Measurements from ENCODE around the gene SPEG. TPM values are rescaled to one million over a fixed set of nuclear protein-coding genes. Genes with fewer than 3 reads are reported as not detected.

The SPEG gene
- total RNA-seq, 1 experiment from 2014 or later = 55.3 TPM

DNA sequence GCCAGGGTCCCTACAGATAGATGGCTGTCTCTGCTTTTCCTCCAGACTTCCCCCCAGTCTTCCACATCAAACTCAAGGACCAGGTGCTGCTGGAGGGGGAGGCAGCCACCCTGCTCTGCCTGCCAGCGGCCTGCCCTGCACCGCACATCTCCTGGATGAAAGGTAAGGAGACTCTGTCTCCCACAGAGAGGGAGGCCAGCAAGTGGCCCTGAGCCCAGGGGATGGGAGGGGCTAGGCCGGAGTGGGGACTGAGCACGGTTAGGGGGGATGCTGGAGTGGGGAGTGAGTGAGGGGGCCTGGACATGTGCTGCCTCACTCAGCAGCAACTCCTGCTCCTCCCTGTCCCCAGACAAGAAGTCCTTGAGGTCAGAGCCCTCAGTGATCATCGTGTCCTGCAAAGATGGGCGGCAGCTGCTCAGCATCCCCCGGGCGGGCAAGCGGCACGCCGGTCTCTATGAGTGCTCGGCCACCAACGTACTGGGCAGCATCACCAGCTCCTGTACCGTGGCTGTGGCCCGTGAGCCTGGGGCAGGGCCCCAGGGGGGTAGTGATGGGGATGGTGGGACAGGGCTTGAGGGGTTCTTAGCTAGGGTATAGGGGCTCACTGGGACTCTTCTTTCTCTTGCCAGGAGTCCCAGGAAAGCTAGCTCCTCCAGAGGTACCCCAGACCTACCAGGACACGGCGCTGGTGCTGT is 53.7 kb downstream of the SPEG start:
- TF ChIP-seq ZNF138 (CRISPR knock-in tag; conservative IDR thresholded peaks at IDR 0.05) (no peak), KAT7 (CRISPR knock-in tag; IDR thresholded peaks at IDR 0.05; ENCODE audit: borderline replicate concordance) (no peak), NR3C1 (CRISPR knock-in tag; conservative IDR thresholded peaks at IDR 0.05; ENCODE audit: low read depth) (no peak), SMAD3 (CRISPR knock-in tag; IDR thresholded peaks at IDR 0.05; ENCODE audit: borderline replicate concordance) (no peak), PRRX2 (CRISPR knock-in tag; IDR thresholded peaks at IDR 0.05) (no peak), ZNF416 (CRISPR knock-in tag; IDR thresholded peaks at IDR 0.05) (no peak), ETV6 (CRISPR knock-in tag; IDR thresholded peaks at IDR 0.05) (no peak), ZNF671 (CRISPR knock-in tag; IDR thresholded peaks at IDR 0.05) (no peak)
- TF ChIP-seq, protein P1, sequence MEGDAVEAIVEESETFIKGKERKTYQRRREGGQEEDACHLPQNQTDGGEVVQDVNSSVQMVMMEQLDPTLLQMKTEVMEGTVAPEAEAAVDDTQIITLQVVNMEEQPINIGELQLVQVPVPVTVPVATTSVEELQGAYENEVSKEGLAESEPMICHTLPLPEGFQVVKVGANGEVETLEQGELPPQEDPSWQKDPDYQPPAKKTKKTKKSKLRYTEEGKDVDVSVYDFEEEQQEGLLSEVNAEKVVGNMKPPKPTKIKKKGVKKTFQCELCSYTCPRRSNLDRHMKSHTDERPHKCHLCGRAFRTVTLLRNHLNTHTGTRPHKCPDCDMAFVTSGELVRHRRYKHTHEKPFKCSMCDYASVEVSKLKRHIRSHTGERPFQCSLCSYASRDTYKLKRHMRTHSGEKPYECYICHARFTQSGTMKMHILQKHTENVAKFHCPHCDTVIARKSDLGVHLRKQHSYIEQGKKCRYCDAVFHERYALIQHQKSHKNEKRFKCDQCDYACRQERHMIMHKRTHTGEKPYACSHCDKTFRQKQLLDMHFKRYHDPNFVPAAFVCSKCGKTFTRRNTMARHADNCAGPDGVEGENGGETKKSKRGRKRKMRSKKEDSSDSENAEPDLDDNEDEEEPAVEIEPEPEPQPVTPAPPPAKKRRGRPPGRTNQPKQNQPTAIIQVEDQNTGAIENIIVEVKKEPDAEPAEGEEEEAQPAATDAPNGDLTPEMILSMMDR (IDR thresholded peaks at IDR 0.05) = no peak
- TF ChIP-seq, protein P2, sequence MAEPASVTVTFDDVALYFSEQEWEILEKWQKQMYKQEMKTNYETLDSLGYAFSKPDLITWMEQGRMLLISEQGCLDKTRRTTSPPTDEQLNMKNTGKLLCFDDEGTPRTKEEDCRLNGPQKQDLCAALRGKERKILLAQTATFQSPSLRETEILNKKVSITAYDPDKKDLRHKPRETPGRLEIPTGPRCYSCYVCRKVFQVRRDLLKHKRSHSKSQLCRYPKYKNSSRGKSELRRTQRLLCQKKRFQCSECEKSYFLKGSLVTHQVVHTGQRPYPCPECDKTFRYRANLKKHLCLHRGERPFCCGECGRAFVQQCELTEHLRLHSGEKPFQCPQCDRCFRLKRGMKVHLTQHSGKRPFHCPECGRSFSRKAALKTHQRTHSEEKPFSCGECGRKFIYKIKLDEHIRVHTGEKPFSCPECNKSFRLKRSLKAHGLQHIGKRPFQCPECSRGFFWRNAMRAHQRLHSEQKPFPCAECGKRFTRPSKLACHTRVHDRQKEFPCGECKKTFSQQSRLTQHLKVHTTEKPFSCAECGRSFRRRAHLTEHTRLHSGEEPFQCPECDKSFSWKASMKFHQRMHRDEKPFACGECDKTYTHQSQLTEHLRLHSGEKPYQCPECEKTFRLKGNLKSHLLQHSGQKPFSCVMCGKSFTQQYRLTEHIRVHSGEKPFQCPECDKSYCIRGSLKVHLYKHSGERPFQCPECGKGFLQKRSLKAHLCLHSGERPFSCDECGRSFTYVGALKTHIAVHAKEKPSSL (CRISPR knock-in tag; conservative IDR thresholded peaks at IDR 0.05) = no peak
- TF ChIP-seq, protein P3, sequence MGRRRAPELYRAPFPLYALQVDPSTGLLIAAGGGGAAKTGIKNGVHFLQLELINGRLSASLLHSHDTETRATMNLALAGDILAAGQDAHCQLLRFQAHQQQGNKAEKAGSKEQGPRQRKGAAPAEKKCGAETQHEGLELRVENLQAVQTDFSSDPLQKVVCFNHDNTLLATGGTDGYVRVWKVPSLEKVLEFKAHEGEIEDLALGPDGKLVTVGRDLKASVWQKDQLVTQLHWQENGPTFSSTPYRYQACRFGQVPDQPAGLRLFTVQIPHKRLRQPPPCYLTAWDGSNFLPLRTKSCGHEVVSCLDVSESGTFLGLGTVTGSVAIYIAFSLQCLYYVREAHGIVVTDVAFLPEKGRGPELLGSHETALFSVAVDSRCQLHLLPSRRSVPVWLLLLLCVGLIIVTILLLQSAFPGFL (CRISPR knock-in tag; IDR thresholded peaks at IDR 0.05; ENCODE audit: borderline replicate concordance) = no peak
- TF ChIP-seq, protein P4, sequence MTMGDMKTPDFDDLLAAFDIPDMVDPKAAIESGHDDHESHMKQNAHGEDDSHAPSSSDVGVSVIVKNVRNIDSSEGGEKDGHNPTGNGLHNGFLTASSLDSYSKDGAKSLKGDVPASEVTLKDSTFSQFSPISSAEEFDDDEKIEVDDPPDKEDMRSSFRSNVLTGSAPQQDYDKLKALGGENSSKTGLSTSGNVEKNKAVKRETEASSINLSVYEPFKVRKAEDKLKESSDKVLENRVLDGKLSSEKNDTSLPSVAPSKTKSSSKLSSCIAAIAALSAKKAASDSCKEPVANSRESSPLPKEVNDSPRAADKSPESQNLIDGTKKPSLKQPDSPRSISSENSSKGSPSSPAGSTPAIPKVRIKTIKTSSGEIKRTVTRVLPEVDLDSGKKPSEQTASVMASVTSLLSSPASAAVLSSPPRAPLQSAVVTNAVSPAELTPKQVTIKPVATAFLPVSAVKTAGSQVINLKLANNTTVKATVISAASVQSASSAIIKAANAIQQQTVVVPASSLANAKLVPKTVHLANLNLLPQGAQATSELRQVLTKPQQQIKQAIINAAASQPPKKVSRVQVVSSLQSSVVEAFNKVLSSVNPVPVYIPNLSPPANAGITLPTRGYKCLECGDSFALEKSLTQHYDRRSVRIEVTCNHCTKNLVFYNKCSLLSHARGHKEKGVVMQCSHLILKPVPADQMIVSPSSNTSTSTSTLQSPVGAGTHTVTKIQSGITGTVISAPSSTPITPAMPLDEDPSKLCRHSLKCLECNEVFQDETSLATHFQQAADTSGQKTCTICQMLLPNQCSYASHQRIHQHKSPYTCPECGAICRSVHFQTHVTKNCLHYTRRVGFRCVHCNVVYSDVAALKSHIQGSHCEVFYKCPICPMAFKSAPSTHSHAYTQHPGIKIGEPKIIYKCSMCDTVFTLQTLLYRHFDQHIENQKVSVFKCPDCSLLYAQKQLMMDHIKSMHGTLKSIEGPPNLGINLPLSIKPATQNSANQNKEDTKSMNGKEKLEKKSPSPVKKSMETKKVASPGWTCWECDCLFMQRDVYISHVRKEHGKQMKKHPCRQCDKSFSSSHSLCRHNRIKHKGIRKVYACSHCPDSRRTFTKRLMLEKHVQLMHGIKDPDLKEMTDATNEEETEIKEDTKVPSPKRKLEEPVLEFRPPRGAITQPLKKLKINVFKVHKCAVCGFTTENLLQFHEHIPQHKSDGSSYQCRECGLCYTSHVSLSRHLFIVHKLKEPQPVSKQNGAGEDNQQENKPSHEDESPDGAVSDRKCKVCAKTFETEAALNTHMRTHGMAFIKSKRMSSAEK (CRISPR knock-in tag; IDR thresholded peaks at IDR 0.05; ENCODE audit: borderline replicate concordance) = no peak
- TF ChIP-seq, protein P5, sequence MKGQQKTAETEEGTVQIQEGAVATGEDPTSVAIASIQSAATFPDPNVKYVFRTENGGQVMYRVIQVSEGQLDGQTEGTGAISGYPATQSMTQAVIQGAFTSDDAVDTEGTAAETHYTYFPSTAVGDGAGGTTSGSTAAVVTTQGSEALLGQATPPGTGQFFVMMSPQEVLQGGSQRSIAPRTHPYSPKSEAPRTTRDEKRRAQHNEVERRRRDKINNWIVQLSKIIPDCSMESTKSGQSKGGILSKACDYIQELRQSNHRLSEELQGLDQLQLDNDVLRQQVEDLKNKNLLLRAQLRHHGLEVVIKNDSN (CRISPR knock-in tag; IDR thresholded peaks at IDR 0.05) = no peak
- TF ChIP-seq, protein P6, sequence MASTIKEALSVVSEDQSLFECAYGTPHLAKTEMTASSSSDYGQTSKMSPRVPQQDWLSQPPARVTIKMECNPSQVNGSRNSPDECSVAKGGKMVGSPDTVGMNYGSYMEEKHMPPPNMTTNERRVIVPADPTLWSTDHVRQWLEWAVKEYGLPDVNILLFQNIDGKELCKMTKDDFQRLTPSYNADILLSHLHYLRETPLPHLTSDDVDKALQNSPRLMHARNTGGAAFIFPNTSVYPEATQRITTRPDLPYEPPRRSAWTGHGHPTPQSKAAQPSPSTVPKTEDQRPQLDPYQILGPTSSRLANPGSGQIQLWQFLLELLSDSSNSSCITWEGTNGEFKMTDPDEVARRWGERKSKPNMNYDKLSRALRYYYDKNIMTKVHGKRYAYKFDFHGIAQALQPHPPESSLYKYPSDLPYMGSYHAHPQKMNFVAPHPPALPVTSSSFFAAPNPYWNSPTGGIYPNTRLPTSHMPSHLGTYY (CRISPR knock-in tag; IDR thresholded peaks at IDR 0.05) = no peak
- Mint-ChIP-seq H3K4me1 (peaks cover 40% of the 10 kb centered on the region), H3K27ac (no peak overlapping the region), H3K4me3 (no peak overlapping the region), H3K9me3 (no peaks in the 10 kb centered on the region), H3K27me3 (ENCODE audit: low read depth) (peaks cover 38% of the 10 kb centered on the region), H3K36me3 (no peaks in the 10 kb centered on the region)
- ATAC-seq (no peak), DNase-seq (ENCODE audit: low spot score) (no peak)
- ChIA-PET POLR2A (interaction anchor here (0.6 to 1.0 kb wide), 2 partner anchors 23 to 1027 kb away, joined by 3 to 7 read pairs; no protein-coding TSS in a partner anchor), CTCF (interaction anchor here (0.9 to 35.9 kb wide), 6 partner anchors 11 to 37 kb away, joined by 3 to 2316 read pairs (median 10); partner anchors contain the start of genes ASIC4, CHPF, GMPPA and TMEM198)
